A673 (cell line): ENCODE measurements around the gene PISD. TPM values are rescaled to one million over a fixed set of nuclear protein-coding genes. Genes with fewer than 3 reads are reported as not detected.
A peak's percentile ranks its signal among the peaks of the same experiment; 100 is the strongest.

Source experiments
- BruUV-seq: library from RNA; stranded (reverse); fragments of 400-500 nt; replicated peaks from 2 replicates; lab custom pipeline; 2021; lab: Mats Ljungman, UMichigan
- CTCF ChIA-PET: fragments of 300-600 bp; sonication (Branson Sonifier 250); formaldehyde crosslinking; loops from one replicate; lab custom pipeline; 2022; ENCODE audit warnings: antibody characterized with exemption; lab: Charles Lee
- POLR2A ChIA-PET: fragments of 300-600 bp; sonication (Branson Sonifier 250); formaldehyde crosslinking; loops from one replicate; lab custom pipeline; 2022; ENCODE audit warnings: antibody characterized with exemption; ENCODE audit not compliant: low non-redundant PET; lab: Charles Lee
- DNase-seq: peaks from one replicate; pipeline ENCODE4 v3.0.0-alpha.2; 2015; ENCODE audit warnings: low spot score
- H3K27ac ChIP-seq: fragments of 200-600 bp; sonication (generic); 2 replicates; pipeline ENCODE4 v1.5.1; 2016; ENCODE audit warnings: mixed run types, low read depth, mild to moderate bottlenecking, mixed read lengths, antibody characterized with exemption, low read length; ENCODE audit not compliant: poor library complexity, severe bottlenecking
- H3K27me3 ChIP-seq: fragments of 200-600 bp; sonication (generic); replicated peaks from 2 replicates; pipeline ENCODE4 v1.6.1; 2017; ENCODE audit warnings: mixed run types, low read depth, mild to moderate bottlenecking, mixed read lengths, antibody characterized with exemption, low read length; ENCODE audit not compliant: insufficient read depth, poor library complexity
- H3K36me3 ChIP-seq: fragments of 200-600 bp; sonication (generic); 2 replicates; pipeline ENCODE4 v1.6.1; 2016; ENCODE audit warnings: mixed run types, mild to moderate bottlenecking, mixed read lengths, antibody characterized with exemption, low read length; ENCODE audit not compliant: insufficient read depth, poor library complexity, severe bottlenecking
- H3K4me1 ChIP-seq: fragments of 200-600 bp; sonication (generic); 2 replicates; pipeline ENCODE4 v1.6.1; 2017; ENCODE audit warnings: mixed run types, mild to moderate bottlenecking, mixed read lengths, antibody characterized with exemption, low read length; ENCODE audit not compliant: insufficient read depth, poor library complexity, severe bottlenecking
- H3K4me3 ChIP-seq: fragments of 200-600 bp; sonication (generic); 2 replicates; pipeline ENCODE4 v1.5.1; 2016; ENCODE audit warnings: low read depth, mixed run types, mild to moderate bottlenecking, mixed read lengths, low read length; ENCODE audit not compliant: poor library complexity, severe bottlenecking
- H3K9me3 ChIP-seq: fragments of 200-600 bp; sonication (generic); 2 replicates; pipeline ENCODE4 v1.6.1; 2016; ENCODE audit warnings: mixed run types, low read depth, mild to moderate bottlenecking, mixed read lengths, antibody characterized with exemption, low read length; ENCODE audit not compliant: poor library complexity, severe bottlenecking
- CTCF ChIP-seq: fragments of 300-800, 200-600 bp; sonication (generic); conservative IDR thresholded peaks from 2 replicates; pipeline ENCODE4 v1.5.1; 2017; ENCODE audit warnings: low read depth, mild to moderate bottlenecking, antibody characterized with exemption, low read length, moderate library complexity, mixed read lengths
- EZH2 ChIP-seq: fragments of 200-600 bp; sonication (generic); IDR thresholded peaks from 2 replicates; pipeline ENCODE4 v1.6.1; 2017; ENCODE audit warnings: borderline replicate concordance, low read depth, mild to moderate bottlenecking, mixed read lengths, antibody characterized with exemption, low read length; ENCODE audit not compliant: poor library complexity, severe bottlenecking
- intact Hi-C: fragments of 100-400 bp; cut with micrococcal nuclease; formaldehyde crosslinking; loops from one replicate; pipeline ENCODE4 v1.10.0; 2022; ENCODE audit not compliant: unreplicated experiment
- total RNA-seq: library from RNA; stranded (reverse); gene quantifications from 2 replicates; pipeline ENCODE4 v1.2.3, GENCODE V29; 2021

Gene PISD
- total RNA-seq, 1 experiment from 2014 or later = 39.0 TPM

DNA sequence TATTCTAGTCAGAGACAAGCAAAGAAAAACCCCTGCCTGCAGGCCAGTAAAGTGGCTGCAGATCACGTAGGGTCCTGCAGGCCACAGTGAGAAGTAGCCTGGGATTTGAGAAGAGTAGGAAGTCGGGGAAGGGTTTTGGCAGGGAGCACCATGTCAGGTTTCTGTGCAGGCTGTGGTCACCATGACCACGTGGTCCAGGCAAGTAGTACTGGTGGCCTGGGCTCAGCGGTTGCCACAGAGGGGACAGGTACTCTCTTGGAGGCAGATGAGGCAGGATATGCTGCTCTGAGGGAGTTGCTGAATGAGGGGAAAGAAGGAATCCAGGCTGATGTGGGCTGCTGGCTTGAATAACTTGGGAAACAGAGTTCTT, 46.5 kb downstream of the PISD start:
- Histone ChIP-seq H3K9me3 (no peaks in the 10 kb centered on the region), H3K4me1 (no peaks in the 10 kb centered on the region), H3K27ac (peak overlapping the region; percentile 16), H3K4me3 (no peak overlapping the region), H3K36me3 (peaks cover 15% of the 10 kb centered on the region), H3K27me3 (no peaks in the 10 kb centered on the region)
- TF ChIP-seq CTCF (no peak), EZH2 (no peak)
- no peak for DNase-seq
- CTCF ChIA-PET = no interaction called here
- BruUV-seq = no TSS peak
- POLR2A ChIA-PET = no interaction called here
- intact Hi-C loops = no loop called here

DNA sequence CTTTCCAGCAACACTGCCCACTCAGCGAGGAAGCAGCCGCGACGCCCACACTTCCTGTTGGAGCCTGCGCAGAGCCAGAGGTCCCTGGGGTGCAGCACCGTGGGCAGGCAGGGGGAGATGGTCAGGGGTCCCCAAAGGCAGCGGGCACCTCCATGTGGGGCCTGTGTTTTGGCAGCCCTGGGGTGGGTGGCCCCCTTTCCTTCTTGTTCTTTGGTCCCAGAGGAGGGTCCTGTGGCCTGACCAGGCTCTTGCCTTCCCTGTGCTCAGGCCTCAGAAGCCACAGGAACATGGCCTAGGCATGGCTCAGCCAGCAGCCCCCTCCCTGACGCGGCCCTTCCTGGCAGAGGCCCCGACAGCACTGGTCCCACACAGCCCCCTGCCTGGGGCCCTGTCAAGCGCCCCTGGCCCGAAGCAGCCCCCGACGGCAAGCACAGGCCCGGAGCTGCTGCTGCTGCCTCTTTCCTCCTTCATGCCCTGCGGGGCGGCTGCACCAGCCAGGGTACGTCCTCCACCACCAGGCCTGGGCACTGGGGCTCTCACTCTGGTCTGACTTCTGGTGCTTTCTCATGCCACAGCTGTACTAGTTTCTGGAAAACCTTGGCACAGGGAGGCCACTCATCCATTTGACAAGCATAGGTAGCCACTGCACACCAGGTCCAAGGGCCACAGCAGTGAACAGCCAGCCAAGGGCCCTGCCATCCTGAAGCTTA, 47.1 kb downstream of the PISD start:
- no peaks in the 10 kb centered on the region for H3K27me3 ChIP-seq
- no peaks in the 10 kb centered on the region for H3K9me3 ChIP-seq
- no peaks in the 10 kb centered on the region for H3K4me1 ChIP-seq
- no peak for DNase-seq
- H3K36me3 ChIP-seq = peaks cover 10% of the 10 kb centered on the region
- H3K27ac ChIP-seq = peak overlapping the region; percentile 16
- POLR2A ChIA-PET = no interaction called here
- intact Hi-C loops = no loop called here
- BruUV-seq = no TSS peak
- CTCF ChIA-PET = no interaction called here
- H3K4me3 ChIP-seq = no peak overlapping the region
- TF ChIP-seq EZH2 = no peak
- no peak for TF ChIP-seq CTCF

GRCh38 chr22:31613904-31614296, 48.1 kb downstream of the PISD start:
- Histone ChIP-seq H3K27ac (no peak overlapping the region), H3K9me3 (no peaks in the 10 kb centered on the region), H3K4me3 (no peak overlapping the region), H3K27me3 (no peaks in the 10 kb centered on the region), H3K36me3 (peaks cover 5% of the 10 kb centered on the region), H3K4me1 (no peaks in the 10 kb centered on the region)
- POLR2A ChIA-PET = no interaction called here
- no TSS peak for BruUV-seq
- DNase-seq = no peak
- intact Hi-C loops = no loop called here
- CTCF ChIA-PET = no interaction called here
- TF ChIP-seq EZH2 (no peak), CTCF (no peak)
